GM21529 (cell line): ENCODE measurements around the gene ELL.
"Not testable (repeated sequence)": the region's sequence is repeated elsewhere in the genome, so short reads cannot be mapped to it uniquely, and the experiment has no call there.

ENCODE experiments used
- ATAC-seq: cut with Tn5 transposase; IDR thresholded peaks from one replicate; pipeline ENCODE4 v1.9.1; 2021; ENCODE audit not compliant: unreplicated experiment

The ELL gene

DNA sequence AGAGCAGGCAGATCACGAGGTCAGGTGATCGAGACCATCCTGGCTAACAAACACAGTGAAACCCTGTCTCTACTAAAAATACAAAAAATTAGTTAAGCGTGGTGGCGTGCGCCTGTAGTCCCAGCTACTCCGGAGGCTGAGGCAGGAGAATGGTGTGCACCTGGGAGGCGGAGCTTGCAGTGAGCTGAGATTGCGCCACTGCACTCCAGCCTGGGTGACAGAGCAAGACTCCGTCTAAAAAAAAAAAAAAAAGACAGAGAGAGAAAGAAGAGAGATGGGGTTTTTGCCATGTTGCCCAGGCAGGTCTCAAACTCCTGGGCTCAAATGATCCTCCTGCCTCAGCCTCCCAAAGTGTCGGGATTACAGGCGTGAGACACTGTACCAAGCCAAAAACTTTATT is 116.1 kb downstream of the ELL start:
- ATAC-seq: not testable (repeated sequence)

DNA sequence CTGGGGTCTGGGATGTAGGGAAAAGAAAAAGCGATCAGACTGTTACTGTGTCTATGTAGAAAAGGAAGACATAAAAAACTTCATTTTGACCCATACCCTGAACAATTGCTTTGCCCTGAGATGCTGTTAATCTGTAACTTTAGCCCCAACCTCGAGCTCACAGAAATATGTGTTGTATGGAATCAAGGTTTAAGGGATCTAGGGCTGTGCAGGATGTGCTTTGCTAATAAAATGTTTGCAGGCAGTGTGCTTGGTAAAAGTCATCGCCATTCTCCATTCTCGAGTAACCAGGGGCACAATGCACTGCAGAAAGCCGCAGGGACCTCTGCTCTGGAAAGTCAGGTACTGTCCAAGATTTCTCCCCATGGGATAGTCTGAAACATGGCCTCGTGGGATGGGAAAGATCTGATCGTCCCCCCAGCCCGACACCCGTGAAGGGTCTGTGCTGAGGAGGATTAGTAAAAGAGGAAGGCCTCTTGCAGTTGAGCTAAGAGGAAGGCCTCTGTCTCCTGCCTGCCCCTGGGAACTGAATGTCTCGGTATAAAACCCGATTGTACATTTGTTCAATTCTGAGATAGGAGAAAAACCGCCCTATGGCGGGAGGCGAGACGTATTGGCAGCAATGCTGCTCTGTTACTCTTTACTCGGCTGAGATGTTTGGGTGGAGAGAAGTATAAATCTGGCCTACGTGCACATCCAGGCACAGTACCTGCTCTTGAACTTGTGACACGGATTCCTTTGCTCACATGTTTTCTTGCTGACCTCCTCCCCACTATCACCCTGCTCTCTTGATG is 119.2 kb downstream of the ELL start:
- ATAC-seq: not testable (repeated sequence)

DNA sequence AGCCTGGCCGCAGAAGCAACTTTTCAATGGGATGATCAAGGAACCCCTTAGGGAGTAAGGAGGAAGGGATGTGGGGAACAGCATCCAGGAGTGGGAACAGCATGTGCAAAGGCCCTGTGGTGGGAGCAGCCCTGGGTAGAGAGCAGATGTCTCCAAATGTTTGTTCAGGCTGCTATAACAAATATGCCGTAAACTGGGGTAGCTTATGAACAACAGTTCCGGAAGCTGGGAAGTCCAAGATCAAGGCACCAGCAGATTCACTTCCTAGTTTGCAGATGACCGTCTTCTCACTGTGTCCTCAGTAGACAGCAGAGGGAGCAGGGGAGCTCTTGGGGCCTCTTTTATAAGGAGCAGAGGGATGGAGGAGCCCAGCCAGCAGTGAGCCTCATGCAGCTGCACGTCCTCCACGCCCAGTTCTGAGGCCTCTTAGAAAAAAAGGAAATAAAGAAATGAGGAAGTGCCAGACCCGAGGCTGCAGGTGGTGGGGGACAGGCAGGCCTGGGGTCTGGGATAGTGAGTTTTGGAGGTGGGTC is 120.2 kb downstream of the ELL start:
- no peak for ATAC-seq

DNA sequence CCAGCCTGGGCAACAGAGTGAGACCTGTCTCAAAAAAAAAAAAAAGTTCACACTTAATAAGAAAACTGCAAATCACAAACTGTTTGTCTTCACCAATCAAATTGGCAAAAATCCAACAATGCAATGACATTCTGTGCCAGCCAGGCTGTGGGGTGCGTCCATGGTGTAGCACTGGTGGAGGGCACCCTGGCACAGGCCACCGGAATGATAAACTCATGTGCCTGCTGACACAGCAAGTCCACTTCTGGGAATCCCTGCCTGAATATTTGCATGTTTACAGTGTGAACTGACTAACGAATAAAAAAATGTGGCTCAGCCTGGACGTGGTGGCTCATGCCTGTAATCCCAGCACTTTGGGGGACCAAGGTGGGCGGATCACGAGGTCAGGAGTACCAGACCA is 122.9 kb downstream of the ELL start:
- ATAC-seq: no peak

DNA sequence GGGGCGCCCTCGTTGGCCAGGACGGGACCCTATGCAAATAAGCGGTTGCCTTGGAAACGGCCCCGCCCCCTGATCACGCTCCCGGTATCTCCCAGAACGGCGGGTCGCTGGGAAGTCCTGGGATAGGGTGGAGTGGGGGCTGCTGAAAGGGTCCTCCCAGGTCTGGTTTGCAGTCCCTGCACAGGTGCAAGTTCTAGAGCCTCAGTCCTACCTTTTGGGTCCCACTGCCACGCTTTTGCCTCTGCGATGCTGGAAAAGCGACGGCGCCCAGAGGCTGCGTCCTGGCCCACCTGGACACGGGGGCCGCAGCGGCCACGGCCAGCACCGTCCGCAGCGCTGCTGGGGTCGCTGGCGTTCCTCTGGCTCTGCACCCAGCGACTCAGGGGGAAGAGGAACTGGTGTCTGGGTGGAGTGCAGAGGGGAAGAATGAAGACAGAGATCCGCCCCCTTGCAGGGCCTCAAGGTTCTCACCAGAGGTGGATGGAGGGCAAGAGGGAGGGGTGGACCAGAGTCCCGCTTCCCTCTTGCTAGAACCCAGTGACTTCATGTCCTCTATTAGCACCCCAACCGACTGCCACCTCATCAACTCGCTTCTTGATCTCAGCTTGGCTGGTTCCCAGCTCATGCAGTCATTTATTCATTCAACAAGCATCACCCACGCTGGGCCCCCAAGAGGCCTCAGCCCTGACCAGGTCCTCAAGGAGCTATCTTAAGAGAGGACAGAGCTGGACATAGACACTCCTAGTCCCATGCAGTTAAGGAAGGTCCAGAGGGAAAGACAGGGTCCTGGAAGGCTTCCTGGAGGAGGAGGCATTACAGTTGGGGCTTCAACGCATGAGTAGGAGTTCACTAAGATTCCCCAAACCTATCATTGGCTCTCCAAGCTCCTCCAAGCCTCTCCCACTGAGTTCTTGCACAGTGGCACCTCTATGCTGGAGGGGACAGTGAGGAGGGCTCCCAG is 124.3 kb downstream of the ELL start, which contains the start of gene LRRC25:
Gene LRRC25, minus strand, starts transcription at position 381 of the 961 bp plus-strand sequence. CDS start 659 bp downstream, outside the sequence.
- ATAC-seq: no peak

DNA sequence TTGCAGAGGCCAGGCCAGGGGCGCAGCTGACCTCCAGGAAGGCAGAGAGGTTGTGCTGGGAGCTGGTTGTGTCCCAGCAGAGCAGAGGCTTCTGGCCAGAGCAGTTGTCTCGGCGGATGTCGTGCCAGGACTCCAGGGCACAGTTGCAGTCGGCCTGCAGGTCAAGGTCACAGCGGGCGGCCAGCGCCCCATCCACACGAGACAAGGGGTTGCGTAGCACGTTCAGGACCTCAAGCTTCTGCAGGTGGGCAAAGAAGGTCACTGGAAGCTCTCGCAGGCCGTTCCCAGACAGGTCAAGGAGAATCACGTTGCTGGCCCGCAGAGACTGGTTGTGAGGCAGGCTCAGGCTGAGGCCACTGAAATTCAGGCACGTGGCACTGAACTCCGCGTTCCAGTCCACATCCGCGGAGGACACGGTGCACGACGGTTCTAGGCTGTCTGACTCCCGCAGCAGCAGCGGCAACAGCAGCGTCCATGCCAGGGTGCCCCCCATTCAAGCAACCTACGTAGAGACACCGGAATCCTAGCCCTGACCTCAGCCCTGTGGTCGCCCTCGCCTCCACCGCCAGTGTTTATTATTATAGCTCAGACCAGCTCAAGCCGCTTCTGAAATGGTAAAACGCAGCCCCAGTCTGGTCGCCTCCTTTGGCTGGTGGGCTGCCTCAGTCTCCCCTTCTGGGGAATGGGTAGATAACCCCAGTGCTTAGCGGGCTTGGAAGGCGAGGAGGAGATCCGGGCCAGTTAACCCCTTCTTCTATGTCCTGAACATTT is 125.2 kb downstream of the ELL start:
- ATAC-seq: no peak

DNA sequence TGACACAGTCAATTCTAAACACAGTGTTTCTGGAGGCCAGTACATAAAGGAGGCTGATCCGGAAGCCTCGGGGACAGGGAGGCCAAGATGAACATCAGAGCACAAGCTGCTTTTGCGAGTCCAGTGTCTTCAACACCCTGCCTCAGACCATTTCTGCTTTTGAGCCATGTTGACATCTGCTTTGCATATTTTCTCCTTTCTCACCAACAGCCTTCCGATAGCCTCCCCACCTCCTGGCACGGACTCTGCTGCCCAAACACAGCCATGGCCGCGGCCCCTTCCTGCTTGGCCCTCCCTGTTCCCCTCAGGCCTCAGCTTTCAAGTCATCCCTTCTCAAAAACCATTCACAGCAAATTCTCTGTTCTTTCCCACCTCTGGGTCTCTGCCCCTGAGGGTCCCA is 128.0 kb downstream of the ELL start:
- ATAC-seq: no peak

DNA sequence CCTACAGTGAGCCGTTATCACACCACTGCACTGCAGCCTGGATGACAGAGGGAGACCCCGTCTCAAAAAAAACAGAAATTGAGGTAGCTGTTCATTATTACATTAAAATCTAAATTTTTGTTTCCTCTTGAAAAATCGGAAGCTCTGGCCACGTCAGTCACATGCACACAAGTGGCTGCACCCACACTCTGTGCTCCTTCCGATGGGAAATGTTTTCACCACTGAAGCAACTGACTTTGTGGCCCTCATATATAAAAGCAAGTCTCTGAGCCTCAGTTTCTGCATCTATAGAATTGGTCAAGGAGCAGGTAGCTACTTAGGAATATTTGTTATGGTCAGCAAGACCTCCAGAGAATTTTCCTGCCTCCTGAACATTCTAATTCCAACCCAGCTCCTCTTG is 128.9 kb downstream of the ELL start:
- no peak for ATAC-seq
